ENCODE results near the gene BCAS3. TPM values are rescaled to one million over a fixed set of nuclear protein-coding genes. Genes with fewer than 3 reads are reported as not detected.

Gene BCAS3
- total RNA-seq, 4 donors from 2014 or later, result 20.7 to 76.3 (median 39.8) TPM

DNA sequence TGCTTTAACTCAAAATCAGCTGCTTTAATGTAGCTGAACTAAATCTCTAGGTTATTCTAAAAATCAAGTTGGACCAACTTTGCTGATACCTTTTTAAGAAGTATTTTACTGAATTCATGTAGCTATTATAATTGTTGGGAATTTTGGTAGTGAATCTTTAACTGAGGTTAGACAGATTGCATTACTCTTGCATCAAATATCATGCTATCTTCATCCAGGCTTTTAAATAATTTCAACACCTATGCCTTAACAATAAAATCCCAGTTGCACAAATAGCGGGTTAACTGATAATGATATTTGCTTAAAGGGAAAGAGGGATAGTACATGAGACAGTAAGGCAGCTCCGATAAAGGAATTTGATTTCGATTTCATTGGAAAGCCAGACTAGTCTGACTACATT is 480.7 kb downstream of the BCAS3 start:
- DNase-seq, result no peak
- Histone ChIP-seq H3K9me3 (no peaks in the 10 kb centered on the region), H3K4me1 (peaks cover 0 to 10% (median 2%) of the 10 kb centered on the region in 4 donors), H3K27ac (no peak overlapping the region), H3K4me3 (no peak overlapping the region), H3K36me3 (no peaks in the 10 kb centered on the region), H3K27me3 (no peaks in the 10 kb centered on the region)
- no peak for TF ChIP-seq POLR2A (IDR thresholded peaks at IDR 0.05)
- 88 to 89% methylated on average over 3 of the region's 3 CpGs for WGBS, 2 donors (ENCODE audit: low coverage in 1 of 2)
- in situ Hi-C loops (cut with MboI; ENCODE audit: low pct_ligation_motif_present in 1 of 4, low pct_unique_long_range_greater_than_20kb in 1 of 4, low sequenced_read_pairs in 3 of 4), result no loop called here
- intact Hi-C loops (cut with DNase I; ENCODE audit: low total_unique reads), result no loop called here

DNA sequence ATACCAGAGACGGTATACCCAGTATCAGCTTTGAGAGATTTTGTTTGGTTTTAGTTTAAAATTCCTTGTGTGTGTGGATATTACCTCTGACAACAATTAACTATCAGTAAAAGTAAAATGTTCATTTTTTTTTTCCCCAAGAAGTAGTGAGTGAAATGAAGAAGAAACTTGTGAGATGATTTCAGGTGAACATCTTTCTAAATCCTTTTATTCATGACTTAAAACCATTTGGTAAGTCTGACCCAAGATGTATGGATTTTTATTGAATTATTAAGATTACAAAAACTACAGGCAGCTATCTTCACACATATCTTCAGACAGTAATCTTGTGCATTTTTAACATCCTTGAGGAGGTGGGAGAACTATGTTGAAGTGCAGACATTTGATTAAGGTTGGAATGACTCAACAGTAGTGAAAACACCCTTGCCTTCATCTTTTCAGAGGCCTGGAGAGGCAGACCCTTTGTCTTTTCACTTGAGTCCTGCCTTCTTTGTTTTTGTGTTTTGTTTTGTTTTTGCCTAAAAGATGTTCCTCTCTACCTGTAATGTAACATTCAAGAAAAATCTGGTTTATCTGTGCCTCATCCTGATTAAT is 481.7 kb downstream of the BCAS3 start:
- H3K9me3 ChIP-seq, result no peaks in the 10 kb centered on the region
- no peaks in the 10 kb centered on the region for H3K36me3 ChIP-seq
- whole genome bisulfite sequencing, 2 donors (ENCODE audit: low coverage in 1 of 2), result 75 to 94% methylated on average over 1 of the region's 1 CpG
- no peak for DNase-seq
- in situ Hi-C loops (cut with MboI; ENCODE audit: low pct_ligation_motif_present in 1 of 4, low pct_unique_long_range_greater_than_20kb in 1 of 4, low sequenced_read_pairs in 3 of 4), result no loop called here
- no peak overlapping the region for H3K4me3 ChIP-seq
- intact Hi-C loops (cut with DNase I; ENCODE audit: low total_unique reads), result no loop called here
- no peak overlapping the region for H3K27ac ChIP-seq
- TF ChIP-seq POLR2AphosphoS5 (IDR thresholded peaks at IDR 0.05) (no peak), EP300 (IDR thresholded peaks at IDR 0.05; ENCODE audit: low read depth) (no peak), POLR2A (IDR thresholded peaks at IDR 0.05) (no peak)
- TF ChIP-seq, protein P1, sequence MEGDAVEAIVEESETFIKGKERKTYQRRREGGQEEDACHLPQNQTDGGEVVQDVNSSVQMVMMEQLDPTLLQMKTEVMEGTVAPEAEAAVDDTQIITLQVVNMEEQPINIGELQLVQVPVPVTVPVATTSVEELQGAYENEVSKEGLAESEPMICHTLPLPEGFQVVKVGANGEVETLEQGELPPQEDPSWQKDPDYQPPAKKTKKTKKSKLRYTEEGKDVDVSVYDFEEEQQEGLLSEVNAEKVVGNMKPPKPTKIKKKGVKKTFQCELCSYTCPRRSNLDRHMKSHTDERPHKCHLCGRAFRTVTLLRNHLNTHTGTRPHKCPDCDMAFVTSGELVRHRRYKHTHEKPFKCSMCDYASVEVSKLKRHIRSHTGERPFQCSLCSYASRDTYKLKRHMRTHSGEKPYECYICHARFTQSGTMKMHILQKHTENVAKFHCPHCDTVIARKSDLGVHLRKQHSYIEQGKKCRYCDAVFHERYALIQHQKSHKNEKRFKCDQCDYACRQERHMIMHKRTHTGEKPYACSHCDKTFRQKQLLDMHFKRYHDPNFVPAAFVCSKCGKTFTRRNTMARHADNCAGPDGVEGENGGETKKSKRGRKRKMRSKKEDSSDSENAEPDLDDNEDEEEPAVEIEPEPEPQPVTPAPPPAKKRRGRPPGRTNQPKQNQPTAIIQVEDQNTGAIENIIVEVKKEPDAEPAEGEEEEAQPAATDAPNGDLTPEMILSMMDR (IDR thresholded peaks at IDR 0.05), result no peak
- H3K27me3 ChIP-seq, result no peaks in the 10 kb centered on the region
- H3K4me1 ChIP-seq, result peaks cover 0 to 10% (median 2%) of the 10 kb centered on the region in 4 donors

DNA sequence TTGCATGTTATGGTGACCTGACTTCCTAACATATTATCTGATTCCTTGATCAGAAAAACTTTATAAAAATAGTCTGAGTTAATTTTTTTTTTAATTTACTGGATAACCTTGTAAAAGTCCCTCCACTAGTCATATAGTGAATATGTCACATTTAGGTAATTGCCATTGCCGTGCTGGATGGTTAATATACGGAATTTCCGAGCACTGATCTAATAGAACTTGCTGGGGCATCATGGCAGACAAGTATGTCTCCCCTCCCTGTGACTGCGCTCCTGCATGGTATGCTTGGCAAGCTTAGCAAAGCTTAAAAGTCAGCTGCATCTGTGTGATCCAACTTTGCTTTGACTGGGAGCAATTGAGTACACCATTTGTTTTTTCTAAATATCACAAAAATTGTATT is 482.6 kb downstream of the BCAS3 start:
- TF ChIP-seq, protein P1 (IDR thresholded peaks at IDR 0.05), result no peak
- Histone ChIP-seq H3K4me3 (no peak overlapping the region), H3K27me3 (no peaks in the 10 kb centered on the region), H3K27ac (no peak overlapping the region), H3K9me3 (no peaks in the 10 kb centered on the region), H3K36me3 (no peaks in the 10 kb centered on the region), H3K4me1 (peaks cover 0 to 10% (median 2%) of the 10 kb centered on the region in 4 donors)
- 85 to 87% methylated on average over 2 to 4 of the region's 4 CpGs for WGBS, 2 donors (ENCODE audit: low coverage in 1 of 2)
- intact Hi-C loops (cut with DNase I; ENCODE audit: low total_unique reads) (no loop called here), in situ Hi-C loops (cut with MboI; ENCODE audit: low pct_ligation_motif_present in 1 of 4, low pct_unique_long_range_greater_than_20kb in 1 of 4, low sequenced_read_pairs in 3 of 4) (no loop called here)
- no peak for DNase-seq

DNA sequence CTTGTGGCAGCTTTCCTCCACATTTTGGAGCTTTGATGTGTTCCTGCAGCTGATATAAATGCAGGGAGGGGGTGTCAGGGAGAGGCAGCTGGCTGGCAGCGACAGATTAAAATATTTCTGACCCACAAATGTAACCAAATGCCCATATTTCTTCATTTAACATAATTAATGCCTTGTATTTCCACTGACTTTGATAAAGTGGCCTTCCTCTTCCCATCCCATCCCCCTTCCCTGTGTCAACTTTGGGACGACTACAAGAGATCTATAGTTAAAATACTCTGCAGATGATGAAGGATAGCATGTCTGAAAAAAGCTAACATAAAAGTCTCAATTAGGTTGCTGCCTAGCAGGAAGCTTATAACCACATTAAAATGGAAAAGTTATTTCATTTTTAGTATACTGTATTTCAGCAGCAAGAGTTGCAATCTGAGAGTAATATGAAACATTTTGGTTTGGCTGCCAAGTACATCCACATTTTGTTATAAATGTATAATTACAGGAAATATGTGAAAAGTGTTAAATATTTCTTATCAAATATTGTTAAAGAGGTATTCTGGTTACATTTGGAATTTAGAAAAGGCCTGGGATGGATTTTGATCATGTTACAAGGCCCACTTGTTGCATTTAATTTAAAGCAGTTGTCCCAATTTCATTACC is 483.3 kb downstream of the BCAS3 start:
- in situ Hi-C loops (cut with MboI; ENCODE audit: low pct_ligation_motif_present in 1 of 4, low pct_unique_long_range_greater_than_20kb in 1 of 4, low sequenced_read_pairs in 3 of 4), result no loop called here
- 40 to 80% methylated on average over 1 to 2 of the region's 2 CpGs for WGBS, 2 donors (ENCODE audit: low coverage in 1 of 2)
- Histone ChIP-seq H3K4me3 (no peak overlapping the region), H3K9me3 (no peaks in the 10 kb centered on the region), H3K36me3 (no peaks in the 10 kb centered on the region), H3K27ac (no peak overlapping the region), H3K27me3 (no peaks in the 10 kb centered on the region), H3K4me1 (peaks cover 0 to 10% (median 2%) of the 10 kb centered on the region in 4 donors)
- intact Hi-C loops (cut with DNase I; ENCODE audit: low total_unique reads), result no loop called here
- no peak for DNase-seq
- no peak for TF ChIP-seq POLR2AphosphoS5 (IDR thresholded peaks at IDR 0.05)
- no peak for TF ChIP-seq EP300 (IDR thresholded peaks at IDR 0.05; ENCODE audit: low read depth)
- TF ChIP-seq, protein P1 (IDR thresholded peaks at IDR 0.05), result no peak
- no peak for TF ChIP-seq POLR2A (IDR thresholded peaks at IDR 0.05)

Data from transverse colon (tissue), 4 donors.